Esophagus muscularis mucosa (tissue), 4 donors: Measurements from ENCODE around the gene XYLT2.

Source experiments
- EP300 ChIP-seq: sonication (generic); formaldehyde crosslinking; IDR thresholded peaks from one replicate; pipeline ENCODE4 v1.6.1; 2017; ENCODE audit warnings: antibody characterized with exemption
- POLR2A ChIP-seq: fragments of 450-650 bp; IDR thresholded peaks from one replicate; pipeline ENCODE4 v1.6.1; 2017; ENCODE audit warnings: antibody characterized with exemption, moderate library complexity, mild to moderate bottlenecking, low read depth
- POLR2AphosphoS5 ChIP-seq, 2 donors: sonication (generic); formaldehyde crosslinking; IDR thresholded peaks; one replicate each; pipeline ENCODE4 v1.6.1; 2017; ENCODE audit warnings: antibody characterized with exemption in 2 of 2
- TF ChIP-seq, protein P1 (sequence below), 3 experiments: fragments of 200-600 bp in 2 of 3; fragments of 450-650 bp in 1 of 3; sonication (generic) in 2 of 3; IDR thresholded peaks; one replicate each; pipeline ENCODE4 v1.5.1; 2017 to 2019; ENCODE audit warnings: antibody characterized with exemption in 3 of 3, mild to moderate bottlenecking in 2 of 3, moderate library complexity in 1 of 3

DNA sequence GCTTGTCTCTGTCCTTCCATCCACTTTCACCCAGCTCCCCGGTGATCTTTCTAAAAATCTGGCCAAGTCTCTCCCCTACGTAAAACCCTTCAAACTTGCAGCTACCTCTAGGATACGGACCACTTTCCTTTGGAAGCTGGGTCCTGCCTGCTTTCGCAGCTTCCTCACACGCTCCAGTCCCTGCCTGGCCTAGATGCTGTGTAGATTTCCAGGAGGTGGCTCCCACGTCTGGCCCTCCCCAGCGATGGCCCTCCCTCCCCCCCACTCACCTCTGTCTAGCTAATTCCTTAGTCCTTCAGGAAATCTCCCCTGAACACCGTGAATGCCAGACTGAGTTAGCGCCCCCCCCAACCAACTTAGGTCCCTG lies 52.0 kb downstream of the XYLT2 start:
- TF ChIP-seq, protein P1, sequence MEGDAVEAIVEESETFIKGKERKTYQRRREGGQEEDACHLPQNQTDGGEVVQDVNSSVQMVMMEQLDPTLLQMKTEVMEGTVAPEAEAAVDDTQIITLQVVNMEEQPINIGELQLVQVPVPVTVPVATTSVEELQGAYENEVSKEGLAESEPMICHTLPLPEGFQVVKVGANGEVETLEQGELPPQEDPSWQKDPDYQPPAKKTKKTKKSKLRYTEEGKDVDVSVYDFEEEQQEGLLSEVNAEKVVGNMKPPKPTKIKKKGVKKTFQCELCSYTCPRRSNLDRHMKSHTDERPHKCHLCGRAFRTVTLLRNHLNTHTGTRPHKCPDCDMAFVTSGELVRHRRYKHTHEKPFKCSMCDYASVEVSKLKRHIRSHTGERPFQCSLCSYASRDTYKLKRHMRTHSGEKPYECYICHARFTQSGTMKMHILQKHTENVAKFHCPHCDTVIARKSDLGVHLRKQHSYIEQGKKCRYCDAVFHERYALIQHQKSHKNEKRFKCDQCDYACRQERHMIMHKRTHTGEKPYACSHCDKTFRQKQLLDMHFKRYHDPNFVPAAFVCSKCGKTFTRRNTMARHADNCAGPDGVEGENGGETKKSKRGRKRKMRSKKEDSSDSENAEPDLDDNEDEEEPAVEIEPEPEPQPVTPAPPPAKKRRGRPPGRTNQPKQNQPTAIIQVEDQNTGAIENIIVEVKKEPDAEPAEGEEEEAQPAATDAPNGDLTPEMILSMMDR (IDR thresholded peaks at IDR 0.05), result no peak
- TF ChIP-seq EP300, result no peak
- TF ChIP-seq POLR2AphosphoS5 (IDR thresholded peaks at IDR 0.05), result no peak
- no peak for TF ChIP-seq POLR2A
